ENCODE data around the gene ARF3. TPM values are rescaled to one million over a fixed set of nuclear protein-coding genes. Genes with fewer than 3 reads are reported as not detected.

Gene ARF3
- total and polyA plus RNA-seq, 4 donors, result 14.1 to 29.5 (median 19.4) TPM

DNA sequence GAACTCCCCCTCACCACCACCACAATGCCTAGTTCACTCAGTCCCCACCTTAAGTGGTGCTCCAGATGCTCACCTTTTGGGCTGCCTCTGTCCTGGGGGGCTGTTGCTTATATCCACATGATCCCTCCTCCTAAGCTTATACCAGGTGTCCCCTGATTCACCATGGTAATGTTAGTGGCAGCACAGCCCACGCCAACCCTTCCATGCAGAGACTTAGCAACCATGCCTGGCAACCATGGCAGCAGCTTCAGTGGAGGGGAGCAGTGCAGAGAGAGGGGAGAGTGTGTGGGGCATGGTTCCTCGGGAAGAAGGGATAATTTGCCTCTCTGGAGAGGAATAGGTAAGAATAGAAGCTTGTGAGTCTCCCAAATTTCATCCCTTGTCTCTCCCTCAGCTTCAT, 43.1 kb upstream of the ARF3 start:
- no peak overlapping the region for H3K27ac ChIP-seq (ENCODE audit: low read depth in 1 of 2, low read length in 2 of 2)

More for the DNA sequence above, 43.1 kb upstream of the ARF3 start:
- H3K4me1 ChIP-seq (ENCODE audit: control insufficient read depth in 4 of 4, insufficient read depth in 4 of 4, low read length in 3 of 4), result peaks cover 20 to 34% (median 27%) of the 10 kb centered on the region in 4 donors
- H3K27me3 ChIP-seq (ENCODE audit: control insufficient read depth in 4 of 4, insufficient read depth in 4 of 4, low read length in 3 of 4), result peaks cover 0 to 2% (median 0%) of the 10 kb centered on the region in 4 donors
- peaks cover 8 to 41% (median 29%) of the 10 kb centered on the region in 4 donors for H3K36me3 ChIP-seq (ENCODE audit: control insufficient read depth in 4 of 4, insufficient read depth in 3 of 4, low read depth in 1 of 4, low read length in 3 of 4)
- H3K4me3 ChIP-seq (ENCODE audit: low read depth in 1 of 3, low read length in 3 of 3), result no peak overlapping the region
- DNase-seq (ENCODE audit: low spot score), result no peak
- TF ChIP-seq YY1 (IDR thresholded peaks at IDR 0.05) (no peak), FOXA1 (IDR thresholded peaks at IDR 0.05) (no peak), ATF3 (IDR thresholded peaks at IDR 0.05) (no peak), FOXA2 (IDR thresholded peaks at IDR 0.05) (no peak), JUND (IDR thresholded peaks at IDR 0.05) (no peak), RXRA (IDR thresholded peaks at IDR 0.05) (no peak), TAF1 (conservative IDR thresholded peaks at IDR 0.05) (no peak), EGR1 (IDR thresholded peaks at IDR 0.05; ENCODE audit: low read depth in 2 of 2) (no peak), CTCF (IDR thresholded peaks at IDR 0.05; ENCODE audit: low read depth, low read length, missing input control) (no peak), RAD21 (IDR thresholded peaks at IDR 0.05) (no peak), ZBTB33 (IDR thresholded peaks at IDR 0.05) (no peak), HNF4G (IDR thresholded peaks at IDR 0.05) (no peak), HNF4A (conservative IDR thresholded peaks at IDR 0.05) (no peak), NR2F2 (IDR thresholded peaks at IDR 0.05) (no peak), SP1 (IDR thresholded peaks at IDR 0.05) (no peak), GABPA (IDR thresholded peaks at IDR 0.05 in 1 of 2, conservative IDR thresholded peaks at IDR 0.05 in 1 of 2) (no peak)
- TF ChIP-seq, protein P1, sequence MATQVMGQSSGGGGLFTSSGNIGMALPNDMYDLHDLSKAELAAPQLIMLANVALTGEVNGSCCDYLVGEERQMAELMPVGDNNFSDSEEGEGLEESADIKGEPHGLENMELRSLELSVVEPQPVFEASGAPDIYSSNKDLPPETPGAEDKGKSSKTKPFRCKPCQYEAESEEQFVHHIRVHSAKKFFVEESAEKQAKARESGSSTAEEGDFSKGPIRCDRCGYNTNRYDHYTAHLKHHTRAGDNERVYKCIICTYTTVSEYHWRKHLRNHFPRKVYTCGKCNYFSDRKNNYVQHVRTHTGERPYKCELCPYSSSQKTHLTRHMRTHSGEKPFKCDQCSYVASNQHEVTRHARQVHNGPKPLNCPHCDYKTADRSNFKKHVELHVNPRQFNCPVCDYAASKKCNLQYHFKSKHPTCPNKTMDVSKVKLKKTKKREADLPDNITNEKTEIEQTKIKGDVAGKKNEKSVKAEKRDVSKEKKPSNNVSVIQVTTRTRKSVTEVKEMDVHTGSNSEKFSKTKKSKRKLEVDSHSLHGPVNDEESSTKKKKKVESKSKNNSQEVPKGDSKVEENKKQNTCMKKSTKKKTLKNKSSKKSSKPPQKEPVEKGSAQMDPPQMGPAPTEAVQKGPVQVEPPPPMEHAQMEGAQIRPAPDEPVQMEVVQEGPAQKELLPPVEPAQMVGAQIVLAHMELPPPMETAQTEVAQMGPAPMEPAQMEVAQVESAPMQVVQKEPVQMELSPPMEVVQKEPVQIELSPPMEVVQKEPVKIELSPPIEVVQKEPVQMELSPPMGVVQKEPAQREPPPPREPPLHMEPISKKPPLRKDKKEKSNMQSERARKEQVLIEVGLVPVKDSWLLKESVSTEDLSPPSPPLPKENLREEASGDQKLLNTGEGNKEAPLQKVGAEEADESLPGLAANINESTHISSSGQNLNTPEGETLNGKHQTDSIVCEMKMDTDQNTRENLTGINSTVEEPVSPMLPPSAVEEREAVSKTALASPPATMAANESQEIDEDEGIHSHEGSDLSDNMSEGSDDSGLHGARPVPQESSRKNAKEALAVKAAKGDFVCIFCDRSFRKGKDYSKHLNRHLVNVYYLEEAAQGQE (IDR thresholded peaks at IDR 0.05), result no peak
- TF ChIP-seq, protein P2, sequence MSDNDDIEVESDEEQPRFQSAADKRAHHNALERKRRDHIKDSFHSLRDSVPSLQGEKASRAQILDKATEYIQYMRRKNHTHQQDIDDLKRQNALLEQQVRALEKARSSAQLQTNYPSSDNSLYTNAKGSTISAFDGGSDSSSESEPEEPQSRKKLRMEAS (IDR thresholded peaks at IDR 0.05), result no peak
- WGBS, result 98% methylated on average over 2 of the region's 2 CpGs
- no peaks in the 10 kb centered on the region for H3K9me3 ChIP-seq (ENCODE audit: control insufficient read depth in 4 of 4, low read length in 3 of 4)
- H3K9ac ChIP-seq (ENCODE audit: low read depth in 1 of 2, low read length in 2 of 2), result no peak overlapping the region
